22Rv1 (cell line): ENCODE measurements around the gene KITLG.

ENCODE experiments used
- H3K27ac ChIP-seq: fragments of 450-650 bp; 2 replicates; pipeline ENCODE4 v1.5.1; 2017
- ZFX ChIP-seq: fragments of 450-650 bp; IDR thresholded peaks from 2 replicates; pipeline ENCODE4 v1.6.1; 2017; ENCODE audit warnings: antibody characterized with exemption, borderline replicate concordance
- TF ChIP-seq, protein P1 (sequence below): fragments of 450-650 bp; IDR thresholded peaks from 2 replicates; pipeline ENCODE4 v1.5.1; 2017; ENCODE audit warnings: mild to moderate bottlenecking

Gene KITLG

GRCh38 chr12:88522961-88523360, 57.3 kb downstream of the KITLG start:
- no peak for TF ChIP-seq ZFX
- TF ChIP-seq, protein P1, sequence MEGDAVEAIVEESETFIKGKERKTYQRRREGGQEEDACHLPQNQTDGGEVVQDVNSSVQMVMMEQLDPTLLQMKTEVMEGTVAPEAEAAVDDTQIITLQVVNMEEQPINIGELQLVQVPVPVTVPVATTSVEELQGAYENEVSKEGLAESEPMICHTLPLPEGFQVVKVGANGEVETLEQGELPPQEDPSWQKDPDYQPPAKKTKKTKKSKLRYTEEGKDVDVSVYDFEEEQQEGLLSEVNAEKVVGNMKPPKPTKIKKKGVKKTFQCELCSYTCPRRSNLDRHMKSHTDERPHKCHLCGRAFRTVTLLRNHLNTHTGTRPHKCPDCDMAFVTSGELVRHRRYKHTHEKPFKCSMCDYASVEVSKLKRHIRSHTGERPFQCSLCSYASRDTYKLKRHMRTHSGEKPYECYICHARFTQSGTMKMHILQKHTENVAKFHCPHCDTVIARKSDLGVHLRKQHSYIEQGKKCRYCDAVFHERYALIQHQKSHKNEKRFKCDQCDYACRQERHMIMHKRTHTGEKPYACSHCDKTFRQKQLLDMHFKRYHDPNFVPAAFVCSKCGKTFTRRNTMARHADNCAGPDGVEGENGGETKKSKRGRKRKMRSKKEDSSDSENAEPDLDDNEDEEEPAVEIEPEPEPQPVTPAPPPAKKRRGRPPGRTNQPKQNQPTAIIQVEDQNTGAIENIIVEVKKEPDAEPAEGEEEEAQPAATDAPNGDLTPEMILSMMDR: no peak
- H3K27ac ChIP-seq: no peak overlapping the region

GRCh38 chr12:88520436-88520820, 59.8 kb downstream of the KITLG start:
- TF ChIP-seq ZFX: no peak
- TF ChIP-seq, protein P1: no peak
- H3K27ac ChIP-seq: no peak overlapping the region

DNA sequence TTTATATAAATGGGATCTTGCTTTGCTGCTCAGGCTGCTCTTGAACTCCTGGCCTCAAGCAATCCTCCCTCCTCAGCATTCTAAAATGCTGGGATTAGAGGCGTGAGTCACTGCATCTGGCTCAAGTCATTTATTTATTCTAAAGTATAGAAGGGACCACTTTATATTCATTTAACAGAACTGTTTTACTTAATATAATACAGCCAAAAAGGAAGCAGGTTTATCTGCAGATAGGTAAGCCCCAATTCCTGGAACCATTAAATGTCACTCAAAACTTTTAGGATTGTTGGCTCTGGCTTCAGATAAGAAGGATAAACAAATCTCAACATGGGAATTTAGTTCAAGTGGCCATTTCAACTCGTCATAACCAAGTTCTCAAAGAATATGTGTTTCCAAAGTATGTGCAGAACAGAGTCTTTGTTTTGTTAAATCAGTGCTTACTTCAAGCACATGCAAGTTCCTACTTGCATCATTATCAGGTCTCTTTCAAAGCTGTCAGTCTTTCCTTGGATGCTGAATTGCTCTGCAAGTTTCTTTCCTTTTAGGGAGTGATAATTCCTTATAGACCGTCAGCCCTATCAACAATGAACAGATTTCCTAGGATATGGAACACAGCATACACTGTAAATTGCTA, 60.4 kb downstream of the KITLG start:
- no peak for TF ChIP-seq ZFX
- TF ChIP-seq, protein P1: no peak
- no peak overlapping the region for H3K27ac ChIP-seq

- H3K27ac ChIP-seq: no peak overlapping the region
- no peak for TF ChIP-seq ZFX
- TF ChIP-seq, protein P1: no peak
Measured at GRCh38 chr12:88518863-88519403, 61.3 kb downstream of the KITLG start.

DNA sequence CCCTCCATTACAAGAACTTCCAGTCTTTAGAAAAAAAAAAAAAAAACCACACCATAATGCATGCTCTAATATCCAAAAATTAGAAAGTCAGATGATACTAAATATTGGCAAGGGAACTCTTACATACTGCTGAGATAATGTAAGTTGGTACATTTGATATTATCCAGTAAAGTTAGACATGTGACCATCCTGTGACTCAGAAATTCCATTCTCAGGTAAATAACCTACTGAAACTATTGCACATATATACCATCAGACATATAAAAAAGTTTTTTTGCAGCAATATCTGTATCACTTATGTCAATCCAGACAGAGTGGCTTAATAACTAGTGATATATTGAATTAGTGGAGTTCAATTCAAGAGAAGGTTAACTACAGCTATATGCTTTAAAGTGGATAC, 63.5 kb downstream of the KITLG start:
- H3K27ac ChIP-seq: no peak overlapping the region
- TF ChIP-seq, protein P1: no peak
- no peak for TF ChIP-seq ZFX

DNA sequence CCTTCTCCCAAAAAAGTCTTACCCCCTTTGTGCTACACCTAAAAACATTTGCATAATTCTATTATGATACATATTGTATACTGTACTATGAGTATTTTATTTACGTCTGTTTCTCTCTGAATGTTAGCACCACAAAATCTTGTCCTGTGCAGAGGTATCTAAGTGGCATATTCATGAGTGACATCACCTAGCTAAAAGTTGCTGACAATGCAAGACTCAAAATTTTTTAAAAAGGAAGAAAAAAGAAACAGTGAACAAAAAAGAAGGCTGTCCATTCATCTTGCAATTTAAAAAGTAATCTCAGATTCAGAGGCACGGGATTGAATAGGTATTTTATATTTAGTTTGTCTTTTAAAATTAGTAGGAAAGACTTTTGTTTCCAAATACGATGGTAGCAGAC, 69.4 kb downstream of the KITLG start:
- no peak overlapping the region for H3K27ac ChIP-seq
- TF ChIP-seq, protein P1: no peak
- TF ChIP-seq ZFX: no peak

DNA sequence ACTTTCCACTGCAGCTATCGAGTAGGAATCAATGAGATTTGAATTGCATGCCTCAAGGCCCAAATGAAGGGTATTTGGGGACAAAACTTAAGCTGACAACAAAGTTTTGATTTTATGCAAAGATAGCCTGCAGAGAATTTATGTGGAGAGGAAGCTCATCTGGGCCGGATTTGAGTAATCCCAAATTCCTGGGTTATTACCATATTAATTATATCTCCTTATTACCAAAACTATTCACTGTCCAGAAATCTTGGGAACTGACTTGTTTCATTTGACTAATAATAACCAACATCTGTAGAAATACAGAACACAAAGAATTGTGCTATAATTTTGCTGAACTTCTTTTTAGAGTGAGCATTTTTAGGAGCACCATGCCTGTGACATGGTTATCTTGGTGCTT, 70.4 kb downstream of the KITLG start:
- no peak overlapping the region for H3K27ac ChIP-seq
- TF ChIP-seq, protein P1: no peak
- no peak for TF ChIP-seq ZFX
